Fibroblast of the aortic adventitia (primary cell): Measurements from ENCODE around the gene ELMOD2. TPM values are rescaled to one million over a fixed set of nuclear protein-coding genes. Genes with fewer than 3 reads are reported as not detected.

Source experiments
- DNase-seq: peaks from one replicate; pipeline ENCODE4 v3.0.0-alpha.2; 2010; ENCODE audit warnings: low read depth
- H3K4me3 ChIP-seq: 2 replicates; pipeline ENCODE4 v1.5.1; 2011; ENCODE audit warnings: low read depth, mild to moderate bottlenecking, control low read depth, low read length, moderate library complexity
- CTCF ChIP-seq: IDR thresholded peaks from 2 replicates; pipeline ENCODE4 v1.5.1; 2011; ENCODE audit warnings: mild to moderate bottlenecking, low read length, control low read depth, inconsistent platforms; ENCODE audit not compliant: insufficient read depth
- small RNA-seq: library from RNA; depleted of rRNA; stranded (forward); fragments of <200 nt; gene quantifications from one replicate; pipeline ENCODE3, GENCODE V24; 2012
- total RNA-seq: library from RNA; depleted of rRNA; stranded (reverse); fragments of >200 nt; gene quantifications from 2 replicates; pipeline ENCODE4 v1.2.3, GENCODE V29; 2012; ENCODE audit warnings: low replicate concordance

ELMOD2 gene
- total RNA-seq, 1 donor = 38.3 TPM

DNA sequence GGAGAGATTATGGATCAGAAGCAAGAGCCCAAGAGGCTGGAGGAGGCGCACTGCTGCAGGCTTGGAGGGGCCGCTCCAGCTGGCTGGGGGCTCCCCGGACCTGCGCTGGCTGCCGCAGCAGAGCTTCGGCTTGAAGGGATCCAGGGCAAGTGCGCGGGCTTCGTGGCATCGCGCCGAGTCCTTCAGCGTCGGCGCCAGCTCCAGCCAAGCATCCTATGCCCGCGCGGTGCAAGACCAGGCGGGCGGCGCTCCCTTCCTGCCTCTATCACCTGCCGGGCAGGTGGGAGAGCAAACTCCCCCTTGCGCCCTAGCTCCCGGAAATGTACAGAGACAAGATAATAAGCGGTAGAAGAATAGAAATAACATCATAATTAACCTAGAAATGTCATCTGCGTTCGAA is 55.3 kb downstream of the ELMOD2 start:
- DNase-seq = no peak
- H3K4me3 ChIP-seq = no peak overlapping the region
- no peak for TF ChIP-seq CTCF

GRCh38 chr4:140581078-140581477 is 57.1 kb downstream of the ELMOD2 start:
- DNase-seq = no peak
- TF ChIP-seq CTCF = no peak
- H3K4me3 ChIP-seq = no peak overlapping the region

GRCh38 chr4:140584439-140584838 is 60.5 kb downstream of the ELMOD2 start:
- no peak for TF ChIP-seq CTCF
- DNase-seq = no peak
- H3K4me3 ChIP-seq = no peak overlapping the region

DNA sequence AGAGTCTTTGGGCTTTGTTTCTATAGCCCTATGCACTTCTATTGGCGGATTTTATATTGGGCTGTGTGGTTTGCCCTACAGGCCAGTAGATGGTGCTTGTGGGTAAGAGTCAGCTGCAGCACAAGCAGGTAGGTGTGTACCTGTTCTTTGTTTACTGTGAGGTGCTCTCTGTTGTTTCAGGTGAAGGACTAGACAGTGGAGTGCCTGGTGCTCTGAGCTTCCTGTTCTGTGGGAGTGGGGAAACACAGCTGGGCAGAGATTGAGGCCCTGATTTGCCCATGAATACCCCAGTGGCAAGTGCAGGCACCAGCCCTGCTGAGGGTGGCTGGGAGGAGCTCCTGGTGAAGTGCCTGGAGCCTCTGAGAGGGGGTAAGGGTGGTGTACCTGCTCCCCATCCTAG is 71.1 kb downstream of the ELMOD2 start:
- no peak overlapping the region for H3K4me3 ChIP-seq
- peak; percentile 25 for DNase-seq
- TF ChIP-seq CTCF = peak; percentile 64

GRCh38 chr4:140600408-140600807 is 76.4 kb downstream of the ELMOD2 start:
- TF ChIP-seq CTCF = no peak
- DNase-seq = no peak
- no peak overlapping the region for H3K4me3 ChIP-seq

GRCh38 chr4:140602714-140603113 is 78.7 kb downstream of the ELMOD2 start:
- no peak overlapping the region for H3K4me3 ChIP-seq
- no peak for TF ChIP-seq CTCF
- DNase-seq = no peak

DNA sequence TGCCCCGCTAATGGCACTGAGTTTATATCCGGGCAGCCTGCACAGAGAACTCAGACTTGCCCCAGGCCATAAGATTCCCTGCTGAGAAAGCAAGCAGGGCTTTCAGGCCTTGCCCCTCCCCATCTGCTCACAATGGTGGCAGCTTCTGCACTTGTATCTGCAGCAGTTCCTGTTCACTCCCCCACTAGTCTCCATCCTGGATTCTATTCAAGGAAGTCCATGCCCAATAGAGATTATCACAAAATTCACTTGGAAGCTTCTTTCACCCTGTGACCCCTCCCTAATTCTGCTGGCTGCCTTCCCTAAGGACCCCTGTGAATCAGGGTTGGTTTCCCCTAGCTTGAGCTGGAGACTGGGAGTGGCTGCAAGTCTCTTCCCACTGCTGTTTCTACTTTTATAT is 79.3 kb downstream of the ELMOD2 start:
- H3K4me3 ChIP-seq = no peak overlapping the region
- TF ChIP-seq CTCF = no peak
- no peak for DNase-seq

Small RNA genes lying within 50 kb of the gene (small RNA-seq; reads per million reads assigned to genes)
- not detected for gene AC108019.1
- gene RN7SL152P = not detected

Other genes with a start within 250 kb of the ELMOD2 start
- 30.9 and 92.7 TPM in 2 replicates for gene SCOC, start 150.5 kb upstream of the ELMOD2 start, total RNA-seq
- 4.1 and 19.3 TPM in 2 replicates for gene CLGN, start 96.5 kb upstream of the ELMOD2 start, total RNA-seq
- not detected in 2 replicates for gene MGAT4D, start 25.9 kb upstream of the ELMOD2 start, total RNA-seq
- not detected in 2 replicates for gene UCP1, start 44.8 kb downstream of the ELMOD2 start, total RNA-seq
- gene TBC1D9, start 232.2 kb downstream of the ELMOD2 start, total RNA-seq = 12.8 and 28.7 TPM in 2 replicates